Fibroblast of villous mesenchyme (primary cell): ENCODE data around the gene CNTNAP2. TPM values are rescaled to one million over a fixed set of nuclear protein-coding genes. Genes with fewer than 3 reads are reported as not detected.

Experiments used
- DNase-seq: peaks from one replicate; pipeline ENCODE4 v3.0.0-alpha.2; 2010; ENCODE audit warnings: low read depth
- H3K4me3 ChIP-seq: 2 replicates; pipeline ENCODE4 v1.5.1; 2011; ENCODE audit warnings: low read depth, mild to moderate bottlenecking, low read length
- CTCF ChIP-seq: IDR thresholded peaks from 2 replicates; pipeline ENCODE4 v1.5.1; 2012; ENCODE audit warnings: low read depth, mild to moderate bottlenecking, low read length; ENCODE audit not compliant: insufficient read depth
- total RNA-seq: library from RNA; depleted of rRNA; stranded (reverse); fragments of >200 nt; gene quantifications from 2 replicates; pipeline ENCODE4 v1.2.3, GENCODE V29; 2012

The CNTNAP2 gene
- total RNA-seq, 1 donor: not detected

GRCh38 chr7:147803606-147804005 lies 1687.0 kb downstream of the CNTNAP2 start:
- H3K4me3 ChIP-seq: no peak overlapping the region
- DNase-seq: no peak
- no peak for TF ChIP-seq CTCF

- no peak for TF ChIP-seq CTCF
- H3K4me3 ChIP-seq: no peak overlapping the region
- no peak for DNase-seq
These were observed 1687.4 kb downstream of the CNTNAP2 start for GRCh38 chr7:147804032-147804431.

GRCh38 chr7:147805996-147806576 lies 1689.5 kb downstream of the CNTNAP2 start:
- no peak for DNase-seq
- TF ChIP-seq CTCF: no peak
- H3K4me3 ChIP-seq: no peak overlapping the region

GRCh38 chr7:147809786-147810185 lies 1693.2 kb downstream of the CNTNAP2 start:
- no peak for TF ChIP-seq CTCF
- no peak for DNase-seq
- H3K4me3 ChIP-seq: no peak overlapping the region

- H3K4me3 ChIP-seq: no peak overlapping the region
- no peak for DNase-seq
- no peak for TF ChIP-seq CTCF
These were observed 1693.7 kb downstream of the CNTNAP2 start for GRCh38 chr7:147810269-147810668.

- DNase-seq: no peak
- no peak for TF ChIP-seq CTCF
These were observed 1695.3 kb downstream of the CNTNAP2 start for GRCh38 chr7:147811923-147812322.

GRCh38 chr7:147813316-147813715 lies 1696.7 kb downstream of the CNTNAP2 start:
- DNase-seq: no peak

More at GRCh38 chr7:147811923-147812322, 1695.3 kb downstream of the CNTNAP2 start:
- no peak overlapping the region for H3K4me3 ChIP-seq

More at GRCh38 chr7:147813316-147813715, 1696.7 kb downstream of the CNTNAP2 start:
- H3K4me3 ChIP-seq: no peak overlapping the region
- no peak for TF ChIP-seq CTCF
